ENCODE measurements around the gene PTPRN.
"Not testable (repeated sequence)": the region's sequence is repeated elsewhere in the genome, so short reads cannot be mapped to it uniquely, and the experiment has no call there.

The PTPRN gene

GRCh38 chr2:219287580-219288265 is 21.5 kb downstream of the PTPRN start:
- no peak for TF ChIP-seq CTCF (IDR thresholded peaks at IDR 0.05; ENCODE audit: low read depth, low read length, missing control alignments)
- no peak for DNase-seq (ENCODE audit: extremely low read depth, low read depth)
- H3K4me3 ChIP-seq (replicated peaks; ENCODE audit: low read depth, low read length), result no peak overlapping the region

DNA sequence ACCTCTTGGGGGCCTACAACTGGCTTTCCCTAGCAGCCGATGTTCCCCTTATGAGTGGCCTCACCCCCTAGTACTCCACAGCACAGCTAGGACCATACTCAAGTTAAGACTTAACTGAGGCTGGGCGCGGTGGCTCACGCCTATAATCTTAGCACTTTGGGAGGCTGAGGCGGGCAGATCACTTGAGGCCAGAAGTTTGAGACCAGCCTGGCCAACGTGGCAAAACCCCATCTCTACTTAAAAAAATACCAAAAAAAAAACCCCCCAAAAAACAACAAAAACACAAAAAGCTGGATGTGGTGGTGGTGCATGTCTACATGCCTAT is 22.1 kb downstream of the PTPRN start:
- DNase-seq (ENCODE audit: extremely low read depth, low read depth); H3K4me3 ChIP-seq (replicated peaks; ENCODE audit: low read depth, low read length): not testable (repeated sequence)

DNA sequence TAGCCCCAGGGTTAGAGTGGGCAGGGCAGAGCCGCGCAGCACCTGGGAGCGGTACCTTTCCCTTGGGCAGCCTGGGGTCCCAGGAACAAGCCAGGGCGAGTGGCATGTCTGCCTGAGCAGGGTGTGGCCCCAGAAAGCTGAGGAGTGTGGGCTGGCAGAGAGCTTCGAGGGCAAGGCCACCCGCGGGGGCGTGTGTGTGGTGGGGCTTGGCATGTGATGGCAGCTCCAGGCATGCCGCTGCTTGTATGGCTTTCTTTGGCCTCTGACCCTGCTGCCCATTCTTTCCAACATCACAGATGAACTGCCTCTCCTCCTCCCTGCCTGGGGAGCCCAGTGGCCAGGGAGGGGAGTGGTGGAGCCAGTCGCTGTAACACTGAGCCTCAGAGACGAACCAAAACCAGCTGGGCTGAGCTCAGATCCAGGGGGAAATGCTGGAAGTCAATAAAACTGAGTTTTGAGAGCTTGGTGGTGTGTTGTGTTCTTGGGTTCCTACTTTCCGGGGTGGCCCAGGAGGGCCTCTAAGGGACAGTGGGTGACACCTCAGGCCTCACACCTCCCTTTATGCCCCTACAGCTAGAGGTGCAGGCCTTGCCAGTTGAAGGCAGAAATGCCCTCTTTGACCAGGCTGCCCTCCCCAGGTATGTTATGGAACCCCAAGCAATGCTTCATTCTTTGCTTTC is 22.6 kb downstream of the PTPRN start:
- DNase-seq (ENCODE audit: extremely low read depth, low read depth), result no peak
- TF ChIP-seq CTCF (IDR thresholded peaks at IDR 0.05; ENCODE audit: low read depth, low read length, missing control alignments), result no peak
- H3K4me3 ChIP-seq (replicated peaks; ENCODE audit: low read depth, low read length), result no peak overlapping the region

- no peak for DNase-seq (ENCODE audit: extremely low read depth, low read depth)
- TF ChIP-seq CTCF (IDR thresholded peaks at IDR 0.05; ENCODE audit: low read depth, low read length, missing control alignments), result no peak
- H3K4me3 ChIP-seq (replicated peaks; ENCODE audit: low read depth, low read length), result 0 out of 2 replicates have a peak overlapping the region, but pooled peaks have one; percentile 7
These were observed 23.2 kb downstream of the PTPRN start for GRCh38 chr2:219285894-219286425.

GRCh38 chr2:219285373-219285735 is 23.8 kb downstream of the PTPRN start:
- 0 out of 2 replicates have a peak overlapping the region, but pooled peaks have one; percentile 7 for H3K4me3 ChIP-seq (replicated peaks; ENCODE audit: low read depth, low read length)
- no peak for TF ChIP-seq CTCF (IDR thresholded peaks at IDR 0.05; ENCODE audit: low read depth, low read length, missing control alignments)
- no peak for DNase-seq (ENCODE audit: extremely low read depth, low read depth)

- no peak for TF ChIP-seq CTCF (IDR thresholded peaks at IDR 0.05; ENCODE audit: low read depth, low read length, missing control alignments)
- H3K4me3 ChIP-seq (replicated peaks; ENCODE audit: low read depth, low read length), result no peak overlapping the region
- DNase-seq (ENCODE audit: extremely low read depth, low read depth), result no peak
These were observed 24.5 kb downstream of the PTPRN start for GRCh38 chr2:219284501-219285372.
